ENCODE data around the gene UBL3.

Gene UBL3

DNA sequence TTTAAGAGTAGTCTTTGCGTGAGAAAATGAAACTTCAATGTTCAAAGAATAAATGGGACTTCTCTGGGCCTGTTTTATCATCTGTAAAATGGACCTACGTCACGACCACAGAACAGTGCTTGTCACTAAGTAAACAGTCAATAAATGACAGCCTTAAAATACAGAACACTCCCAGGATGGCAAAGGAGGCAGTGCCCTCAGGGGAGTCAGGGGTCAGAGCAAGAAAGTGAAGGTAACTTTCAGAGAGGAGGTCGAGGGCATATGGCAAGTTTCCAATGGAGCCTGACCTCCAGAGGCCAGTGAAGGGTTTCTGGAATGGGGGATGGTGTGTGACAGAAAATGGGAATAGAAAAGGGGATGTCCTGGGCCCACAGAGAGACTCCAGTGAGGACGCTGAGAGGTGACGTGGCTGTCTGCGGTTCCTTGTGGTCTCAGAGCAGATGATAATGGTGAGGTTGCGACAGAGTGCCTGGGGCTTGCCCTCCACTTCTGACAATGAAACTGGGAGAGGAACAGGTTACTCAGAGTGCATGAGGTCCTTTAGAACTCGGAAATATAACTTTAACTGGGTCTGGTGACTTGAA, 91.8 kb downstream of the UBL3 start:
- DNase-seq (ENCODE audit: low read depth in 2 of 2): peak; percentile 3 to 20

DNA sequence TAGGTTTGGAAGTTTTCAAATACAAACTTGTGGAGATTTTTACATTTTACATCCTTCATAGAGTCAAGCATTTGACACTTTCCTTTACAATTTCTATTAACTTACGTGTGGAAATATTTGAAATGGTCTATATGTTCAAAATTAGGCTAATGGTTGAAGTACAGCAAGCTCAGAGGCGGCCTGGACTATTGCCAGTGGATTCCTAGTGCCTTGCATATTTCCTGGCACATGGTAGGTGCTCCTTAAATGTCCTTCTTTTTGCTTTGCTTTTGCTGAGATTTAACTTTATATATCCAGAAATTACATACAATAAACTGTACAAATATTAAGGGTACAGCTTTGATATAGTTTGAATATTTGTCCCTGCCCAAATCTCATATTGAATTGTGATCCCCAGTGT, 93.9 kb downstream of the UBL3 start:
- DNase-seq (ENCODE audit: low read depth in 2 of 2): no peak

DNA sequence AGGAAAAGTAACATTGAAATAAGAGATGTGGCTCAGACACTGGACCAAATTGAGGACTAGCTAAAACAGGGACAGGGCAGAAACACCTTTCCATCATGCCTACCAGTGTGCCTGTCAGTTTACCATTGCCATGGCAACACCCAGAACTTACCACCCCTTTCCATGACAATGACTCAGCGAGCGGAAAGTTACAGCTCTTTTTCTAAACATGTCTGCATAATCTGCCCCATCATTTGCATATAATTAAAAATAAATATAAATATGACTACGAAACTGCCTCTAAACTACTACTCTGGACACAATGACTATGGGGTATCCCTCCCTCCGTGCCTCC, 96.0 kb downstream of the UBL3 start:
- no peak for DNase-seq (ENCODE audit: low read depth in 2 of 2)

DNA sequence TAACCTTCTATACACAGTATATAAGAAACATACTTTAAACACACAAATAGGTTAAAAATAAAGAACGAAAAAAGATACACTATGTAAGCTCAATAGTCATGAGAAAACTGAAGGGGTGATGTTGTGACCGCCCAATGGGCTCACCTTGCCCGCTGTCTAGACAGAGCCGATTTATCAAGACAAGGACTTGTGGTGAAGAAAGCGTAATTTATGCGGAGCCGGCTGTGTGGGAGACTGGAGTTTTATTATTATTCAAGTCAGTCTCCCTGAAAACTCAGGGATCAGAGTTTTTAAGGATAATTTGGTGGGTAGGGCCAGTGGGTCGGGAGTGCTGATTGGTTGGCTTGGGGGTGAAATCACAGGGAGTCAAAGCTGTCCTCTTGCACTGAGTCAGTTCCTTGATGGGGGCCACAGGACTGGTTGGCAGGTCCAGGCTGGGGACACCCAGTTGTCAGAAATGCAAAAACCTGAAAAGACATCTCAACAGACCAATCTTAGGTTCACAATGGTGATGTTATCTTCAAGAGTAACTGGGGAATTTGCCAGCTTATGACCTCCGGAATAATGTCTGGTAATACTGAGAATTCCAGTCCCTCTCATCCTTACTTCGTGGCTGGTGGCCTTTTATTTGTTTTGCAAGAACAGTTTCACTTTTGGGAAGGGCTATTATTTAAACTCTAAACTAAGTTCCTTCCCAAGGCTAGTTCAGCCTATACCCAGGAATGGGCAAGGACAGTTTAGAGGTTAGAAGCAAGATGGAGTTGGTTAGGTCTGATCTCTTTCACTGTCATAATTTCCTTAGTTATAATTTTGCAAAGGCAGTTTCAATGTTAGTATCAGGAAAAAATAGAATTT, 96.6 kb downstream of the UBL3 start:
- no peak for DNase-seq (ENCODE audit: low read depth in 2 of 2)

DNA sequence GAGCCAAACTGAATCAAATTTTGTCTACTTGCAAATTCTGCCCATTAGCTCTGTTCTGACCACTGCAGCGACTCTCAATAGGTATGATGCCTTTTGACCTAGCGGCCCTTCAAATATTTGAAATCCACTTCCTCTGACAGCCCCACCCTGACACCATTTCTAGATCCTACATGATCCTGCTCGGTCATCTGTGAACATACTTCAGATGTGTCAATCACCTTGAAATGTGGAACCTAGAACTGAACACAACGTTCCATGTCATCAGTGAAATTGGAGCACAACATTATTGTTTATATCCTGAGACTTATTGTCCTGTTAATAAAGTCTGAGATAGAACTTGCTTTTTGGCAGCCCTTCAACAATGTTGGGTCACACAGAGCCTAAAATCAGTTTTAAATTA, 98.2 kb downstream of the UBL3 start:
- no peak for DNase-seq (ENCODE audit: low read depth in 2 of 2)

DNA sequence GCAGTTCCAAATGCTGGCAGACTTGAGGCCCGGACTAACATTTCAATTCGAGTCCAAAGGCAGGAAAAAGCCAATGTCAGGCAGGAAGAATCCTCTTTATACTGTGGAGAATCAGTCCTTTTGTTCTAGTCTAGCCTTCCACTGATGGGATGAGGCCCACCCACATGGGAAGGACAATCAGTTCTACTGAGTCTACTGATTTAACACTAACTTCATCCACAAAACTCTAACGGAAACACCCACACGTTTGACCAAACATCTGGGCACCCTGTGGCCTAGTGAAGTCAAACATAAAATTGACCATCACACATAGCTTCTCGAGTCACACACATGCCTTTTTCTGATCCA, 100.3 kb downstream of the UBL3 start:
- no peak for DNase-seq (ENCODE audit: low read depth in 2 of 2)

DNA sequence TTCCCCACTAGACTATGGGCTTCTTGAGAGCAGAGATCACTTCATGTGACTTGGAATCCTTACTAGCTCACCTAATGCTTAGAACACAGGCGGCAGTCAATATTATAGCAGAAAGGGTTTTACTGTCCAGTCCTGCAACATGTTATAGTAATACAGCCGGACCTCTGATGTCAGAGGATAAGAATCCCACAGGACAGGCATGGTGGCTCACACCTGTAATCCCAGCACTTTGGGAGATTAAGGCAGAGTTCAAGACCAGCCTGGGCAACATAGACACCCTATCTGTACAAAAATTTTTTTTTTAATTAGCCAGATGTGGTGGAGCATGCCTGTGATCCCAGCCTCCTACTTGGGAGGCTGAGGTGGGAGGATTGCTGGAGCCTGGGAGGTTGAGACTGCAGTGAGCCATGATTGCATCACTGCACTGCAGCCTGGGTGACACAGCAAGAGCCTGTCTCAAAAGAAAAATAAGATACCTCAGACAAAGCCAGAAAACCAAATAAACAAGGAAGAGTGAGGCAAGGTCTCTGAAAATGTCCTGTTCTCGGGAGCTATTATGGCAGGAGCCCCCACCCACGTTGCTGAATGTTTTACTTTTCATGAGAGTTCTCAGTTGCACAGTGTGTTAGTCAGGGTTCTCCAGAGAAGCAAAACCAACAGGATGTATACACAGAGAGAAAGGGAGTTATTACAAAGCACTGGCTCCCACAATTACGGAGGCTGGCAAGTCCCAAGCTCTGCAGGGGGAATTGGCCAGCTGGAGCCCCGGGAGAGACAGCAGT, 100.8 kb downstream of the UBL3 start:
- DNase-seq (ENCODE audit: low read depth in 2 of 2): no peak

DNA sequence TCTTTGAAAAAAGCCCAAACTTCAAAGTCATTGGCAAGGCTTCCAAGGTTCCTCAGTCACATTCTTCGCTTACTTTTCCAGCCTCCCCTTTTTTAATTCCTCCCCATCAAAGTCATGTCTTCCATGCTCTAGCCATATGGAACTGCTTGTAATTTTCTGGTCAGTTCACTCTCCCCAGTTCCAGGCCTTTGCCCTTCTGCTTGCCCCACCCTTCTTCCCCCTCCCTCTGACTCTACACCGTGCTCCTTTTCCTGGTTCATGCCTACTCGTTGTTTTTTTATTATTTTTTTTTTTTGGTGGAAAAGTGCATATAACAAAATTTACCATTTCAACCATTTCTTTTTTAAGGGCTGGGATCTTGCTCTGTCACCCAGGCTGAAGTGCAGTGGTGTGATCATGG, 102.3 kb downstream of the UBL3 start:
- no peak for DNase-seq (ENCODE audit: low read depth in 2 of 2)

DNA sequence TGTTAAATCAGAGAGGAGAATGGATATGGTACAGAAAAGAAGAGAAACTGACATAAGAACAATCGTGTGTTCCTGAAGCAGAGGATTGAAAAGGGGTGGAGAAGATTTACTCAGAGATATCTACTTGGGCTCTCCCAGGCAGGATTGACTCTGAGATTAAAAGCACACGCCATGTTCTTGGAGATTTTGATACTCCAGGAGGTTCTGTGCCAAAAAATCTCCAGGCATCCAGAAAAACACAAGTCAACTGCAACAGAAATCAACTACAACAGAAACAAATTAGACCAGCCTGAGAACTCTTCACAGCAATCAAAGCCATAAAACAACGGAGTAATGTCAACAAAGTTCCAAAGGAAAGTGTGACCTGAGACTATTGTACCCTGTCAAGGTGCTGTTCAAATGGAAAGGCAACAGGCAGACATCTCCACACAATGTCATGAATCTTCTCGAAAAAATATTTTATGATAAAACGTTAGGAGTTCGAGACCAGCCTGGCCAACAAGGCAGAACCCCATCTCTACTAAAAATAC, 104.2 kb downstream of the UBL3 start:
- DNase-seq (ENCODE audit: low read depth in 2 of 2): no peak

DNA sequence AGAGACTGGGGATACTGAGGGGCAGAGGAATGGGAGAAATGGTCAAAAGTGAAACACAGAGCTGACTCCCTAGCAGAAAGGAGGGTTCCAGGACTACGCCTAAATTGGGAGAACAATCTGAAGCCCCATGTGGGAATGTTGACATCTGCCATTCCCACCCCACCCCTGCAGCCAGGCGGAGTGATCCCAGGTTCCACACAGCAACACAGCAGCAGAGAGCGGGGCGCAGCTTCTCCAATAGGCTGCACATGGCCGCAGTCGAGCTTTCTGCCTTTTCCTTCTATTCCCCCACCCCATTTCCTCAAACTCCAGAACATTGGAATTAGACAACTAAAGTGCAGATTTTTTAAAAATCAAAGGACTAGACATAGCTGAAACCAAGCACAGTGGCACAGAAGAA, 104.7 kb downstream of the UBL3 start:
- no peak for DNase-seq (ENCODE audit: low read depth in 2 of 2)

DNA sequence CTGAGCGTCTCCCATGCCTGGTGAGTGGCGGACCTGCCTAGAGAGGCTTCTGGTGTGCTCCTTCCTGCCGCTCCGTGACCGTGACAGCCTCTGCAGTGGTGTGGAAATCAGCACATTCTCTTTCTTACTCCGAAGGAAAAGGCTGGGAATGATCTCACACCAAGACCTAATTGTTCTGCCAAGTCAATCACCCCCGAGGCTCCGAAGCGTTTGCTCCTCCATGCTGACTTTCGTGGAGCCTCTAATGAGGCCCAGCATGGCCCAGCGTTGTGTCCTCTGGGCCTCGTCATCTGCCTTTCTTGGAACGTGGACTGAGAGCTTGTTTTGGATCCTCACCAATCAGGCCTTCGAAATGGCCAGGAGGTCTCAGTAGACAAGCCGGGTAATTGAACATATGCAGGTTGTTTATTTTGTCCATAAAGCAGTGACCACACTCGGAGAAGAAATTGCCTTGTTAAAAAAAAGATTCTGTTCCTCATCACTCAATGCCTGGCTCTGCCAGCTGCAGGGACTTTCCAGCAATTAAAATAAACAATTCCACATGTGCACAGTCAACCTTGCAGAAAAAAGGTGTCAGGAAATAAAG, 107.1 kb downstream of the UBL3 start:
- DNase-seq (ENCODE audit: low read depth in 2 of 2): no peak

DNA sequence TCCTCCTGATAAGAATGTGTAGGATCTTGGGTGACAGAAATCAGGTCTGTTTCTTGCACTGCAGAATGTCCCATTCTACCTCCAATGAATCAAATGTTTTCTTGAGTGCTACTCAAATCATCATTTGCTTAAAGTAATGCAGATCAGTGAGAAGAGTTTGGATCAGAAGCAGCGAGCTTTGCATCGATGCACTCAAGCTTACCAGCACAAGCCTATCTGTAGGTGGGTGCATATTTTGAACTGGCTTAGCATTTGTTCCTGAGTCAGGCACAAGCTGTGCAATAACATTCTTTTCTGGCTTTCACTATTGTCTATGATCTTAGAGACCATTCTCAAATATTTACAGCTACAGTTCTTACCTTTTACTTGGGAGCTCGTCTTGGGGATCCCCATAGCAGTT, 109.5 kb downstream of the UBL3 start:
- no peak for DNase-seq (ENCODE audit: low read depth in 2 of 2)

DNA sequence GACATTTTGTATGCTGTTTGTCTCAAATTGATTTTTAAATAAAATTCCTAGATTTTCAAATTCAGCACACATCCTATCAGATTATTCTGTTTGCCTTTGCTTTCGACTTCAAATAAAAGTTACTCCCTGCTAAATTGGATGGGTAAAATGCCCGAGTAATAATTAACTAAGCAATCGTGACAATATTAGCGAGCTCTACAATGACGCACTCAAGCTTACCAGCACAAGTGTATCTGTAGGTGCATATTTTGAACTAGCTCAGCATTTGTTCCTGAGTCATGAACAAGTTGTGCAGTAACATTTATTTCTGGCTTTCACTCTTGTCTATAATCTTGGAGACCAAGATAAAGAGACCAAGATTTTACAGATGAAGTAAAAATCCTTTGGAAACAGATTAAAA, 113.4 kb downstream of the UBL3 start:
- no peak for DNase-seq (ENCODE audit: low read depth in 2 of 2)

DNA sequence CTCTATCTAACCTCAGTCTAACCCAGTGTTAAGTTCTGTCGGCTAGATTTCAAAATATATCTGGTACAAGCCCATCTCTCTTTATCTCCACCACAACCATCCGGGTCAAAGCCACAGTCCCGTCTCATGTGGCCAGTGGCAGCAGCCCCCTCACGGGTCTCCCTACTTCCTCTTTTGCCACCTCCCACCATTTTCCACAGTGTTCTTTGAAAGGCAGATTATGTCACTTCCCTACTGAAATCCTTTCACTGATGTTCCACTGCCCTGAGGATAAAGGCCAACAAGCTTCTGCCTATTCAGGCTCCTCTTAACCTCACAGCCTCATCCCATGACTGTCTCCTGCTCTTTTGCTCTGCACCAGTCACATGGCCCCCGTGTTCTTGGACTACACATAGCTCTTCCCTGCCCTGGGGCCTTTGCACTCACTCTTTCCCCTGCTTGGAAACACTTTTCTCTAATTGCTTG, 117.2 kb downstream of the UBL3 start:
- DNase-seq (ENCODE audit: low read depth in 2 of 2): no peak

DNA sequence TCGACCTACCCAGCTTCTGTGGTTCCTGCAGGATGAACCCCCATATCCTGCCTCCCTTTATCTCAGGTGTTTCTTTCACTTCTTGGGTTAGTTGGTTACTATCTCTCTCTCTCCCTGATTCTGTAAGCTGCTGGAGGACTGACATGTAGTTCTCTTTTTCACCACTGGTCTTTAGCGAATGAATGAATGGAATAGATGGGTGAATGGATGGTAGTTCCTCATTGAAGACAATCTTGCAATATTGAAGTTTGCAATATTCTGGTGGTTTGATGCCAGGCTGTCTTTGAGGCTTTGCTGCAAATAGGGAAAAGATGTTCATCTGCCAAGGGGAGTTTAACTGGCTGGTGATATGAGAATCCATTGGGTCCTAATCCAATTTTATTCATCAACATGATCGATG, 120.2 kb downstream of the UBL3 start:
- DNase-seq (ENCODE audit: low read depth in 2 of 2): no peak

DNA sequence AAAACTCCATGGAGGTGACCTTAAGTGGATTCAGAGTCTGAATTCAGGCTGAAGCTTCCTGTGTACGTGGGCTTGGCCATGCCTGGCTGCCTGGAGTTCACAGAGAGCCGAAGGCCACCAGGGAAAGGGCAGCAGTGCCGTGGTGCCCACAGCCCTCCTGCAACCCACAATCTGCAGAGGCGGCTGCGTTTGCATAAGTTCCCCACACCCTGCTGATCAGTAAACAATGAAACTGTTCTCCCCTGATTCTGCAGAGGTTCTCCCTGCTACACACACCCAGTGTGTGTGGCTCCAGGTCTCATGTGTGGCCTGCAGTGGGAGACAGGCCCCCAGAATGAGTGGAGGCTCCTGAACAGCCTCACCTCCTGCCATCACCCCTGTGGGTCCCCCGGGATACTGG, 128.0 kb downstream of the UBL3 start:
- no peak for DNase-seq (ENCODE audit: low read depth in 2 of 2)

DNA sequence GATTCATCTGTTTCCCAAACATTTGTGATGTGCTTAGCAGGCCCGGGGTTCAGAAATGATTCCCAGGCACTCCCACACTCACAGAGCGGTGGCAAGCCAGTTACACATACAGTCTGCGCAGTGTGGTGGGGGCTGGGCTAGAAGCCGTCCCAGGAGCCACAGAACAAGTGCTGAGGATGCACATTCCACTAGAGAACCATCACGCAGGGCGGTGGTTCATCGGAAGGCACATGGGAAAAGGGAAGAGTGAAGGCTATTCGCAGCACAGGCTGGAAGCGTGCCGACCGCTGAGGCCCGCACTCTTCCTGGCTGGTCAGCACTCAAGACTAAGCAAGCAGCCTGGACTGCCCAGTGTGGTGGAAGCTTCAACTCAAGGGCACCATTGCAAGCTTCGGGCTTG, 128.7 kb downstream of the UBL3 start:
- DNase-seq (ENCODE audit: low read depth in 2 of 2): no peak

DNA sequence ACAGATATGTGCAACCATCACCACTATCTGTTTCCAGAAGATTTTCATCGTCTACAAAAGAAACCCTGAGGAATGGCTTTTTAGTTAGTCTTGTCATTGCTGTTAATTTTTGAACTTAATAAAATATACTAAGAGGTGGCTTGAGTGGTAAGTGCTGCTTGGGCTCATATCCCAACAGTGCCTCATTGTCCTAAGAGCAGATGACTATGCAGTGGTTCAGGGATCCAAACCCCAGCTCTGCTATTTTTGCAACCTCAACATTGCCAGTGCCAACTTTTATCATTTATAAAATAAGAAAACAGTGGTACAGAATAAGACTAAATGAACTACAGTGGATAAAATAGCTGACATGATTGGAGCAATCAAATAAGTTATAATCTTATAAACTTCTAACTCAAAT, 131.7 kb downstream of the UBL3 start:
- DNase-seq (ENCODE audit: low read depth in 2 of 2): no peak

DNA sequence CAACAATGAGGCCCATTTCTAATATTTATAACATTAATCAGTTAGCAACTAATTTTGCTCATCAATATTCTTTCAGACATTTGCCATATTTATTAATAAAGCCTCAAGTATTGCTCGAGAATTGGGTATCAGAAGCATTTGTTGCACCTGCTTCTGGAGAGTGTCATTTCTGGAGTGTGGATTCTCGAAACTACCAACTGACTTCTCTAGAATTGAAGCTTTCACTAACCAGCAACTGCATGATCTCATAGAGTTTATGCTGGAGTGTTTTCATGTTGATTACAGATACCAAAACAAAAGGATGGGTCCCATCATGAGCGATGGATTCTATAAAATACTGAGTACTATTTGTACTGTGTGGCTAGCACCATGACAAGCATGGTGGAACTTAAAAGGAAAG, 133.9 kb downstream of the UBL3 start:
- no peak for DNase-seq (ENCODE audit: low read depth in 2 of 2)
